ENCODE results near the gene TACC3.
A peak's percentile ranks its signal among the peaks of the same experiment; 100 is the strongest.

GRCh38 chr4:1767770-1768366 is 46.5 kb downstream of the TACC3 start:
- peak in 1 of 3 experiments; percentile 7 for TF ChIP-seq CTCF (IDR thresholded peaks at IDR 0.05)
- TF ChIP-seq POLR2A (IDR thresholded peaks at IDR 0.05; ENCODE audit: low read depth): no peak
- no peak for TF ChIP-seq POLR2AphosphoS5 (IDR thresholded peaks at IDR 0.05)
- no peak for TF ChIP-seq EP300 (IDR thresholded peaks at IDR 0.05)

Data from esophagus muscularis mucosa (tissue), 4 donors.